HUES48 (cell line): Measurements from ENCODE around the gene MLF2.

ENCODE experiments used
- H3K27ac ChIP-seq: one replicate; pipeline ENCODE4 v1.7.0; 2013; ENCODE audit warnings: low read depth, low read length, inconsistent platforms
- H3K27me3 ChIP-seq: 2 replicates; pipeline ENCODE4 v1.6.1; 2013; ENCODE audit warnings: mild to moderate bottlenecking, low read length; ENCODE audit not compliant: control insufficient read depth, insufficient read depth
- H3K36me3 ChIP-seq: 2 replicates; pipeline ENCODE4 v1.6.1; 2013; ENCODE audit warnings: low read length; ENCODE audit not compliant: control insufficient read depth, insufficient read depth
- H3K4me1 ChIP-seq: 2 replicates; pipeline ENCODE4 v1.6.1; 2013; ENCODE audit warnings: mild to moderate bottlenecking, low read length; ENCODE audit not compliant: control insufficient read depth, insufficient read depth
- H3K4me3 ChIP-seq: 2 replicates; pipeline ENCODE4 v1.5.1; 2013; ENCODE audit warnings: mild to moderate bottlenecking, low read depth, low read length
- H3K9ac ChIP-seq: 2 replicates; pipeline ENCODE4 v1.6.1; 2013; ENCODE audit warnings: mild to moderate bottlenecking, low read depth, low read length, moderate library complexity
- H3K9me3 ChIP-seq: 2 replicates; pipeline ENCODE4 v1.6.1; 2013; ENCODE audit warnings: low read length; ENCODE audit not compliant: control insufficient read depth, insufficient read depth

MLF2 gene

DNA sequence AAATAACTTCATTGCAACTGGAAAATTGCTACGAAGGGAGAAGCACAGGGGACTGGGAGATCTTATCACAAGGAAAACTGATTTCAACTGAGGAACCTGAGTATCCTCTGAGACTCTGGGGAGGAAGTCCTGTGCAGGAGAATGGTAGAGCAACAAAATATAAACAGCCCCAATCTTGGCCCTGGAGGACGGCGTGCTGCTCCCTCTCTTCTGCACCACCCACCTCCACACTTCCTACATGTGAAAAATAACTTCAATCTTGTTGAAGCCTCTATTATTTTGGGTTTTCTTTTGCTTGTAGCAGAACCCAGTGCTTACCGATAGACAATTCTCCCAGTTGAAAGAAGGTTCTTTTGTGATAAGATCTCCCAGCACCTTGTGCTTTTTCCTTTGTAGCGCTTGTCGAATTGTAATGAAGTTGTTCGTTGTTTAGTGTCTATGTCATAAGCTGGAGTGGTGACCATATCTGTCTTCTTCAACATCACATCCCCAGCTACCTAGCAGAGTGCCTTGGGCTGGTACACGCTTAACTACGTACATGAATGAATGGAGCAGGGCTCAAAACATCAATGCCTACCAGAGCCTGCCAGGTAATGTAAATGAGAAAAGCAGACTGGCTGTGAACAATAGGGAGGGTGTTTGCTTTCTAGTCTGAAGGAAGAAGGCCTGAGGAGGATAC, 33.6 kb upstream of the MLF2 start:
- H3K9me3 ChIP-seq: no peaks in the 10 kb centered on the region
- no peaks in the 10 kb centered on the region for H3K36me3 ChIP-seq
- H3K27ac ChIP-seq: peak overlapping the region; percentile 56
- no peak overlapping the region for H3K9ac ChIP-seq
- H3K4me3 ChIP-seq: no peak overlapping the region
- H3K4me1 ChIP-seq: peaks cover 18% of the 10 kb centered on the region
- H3K27me3 ChIP-seq: no peaks in the 10 kb centered on the region

DNA sequence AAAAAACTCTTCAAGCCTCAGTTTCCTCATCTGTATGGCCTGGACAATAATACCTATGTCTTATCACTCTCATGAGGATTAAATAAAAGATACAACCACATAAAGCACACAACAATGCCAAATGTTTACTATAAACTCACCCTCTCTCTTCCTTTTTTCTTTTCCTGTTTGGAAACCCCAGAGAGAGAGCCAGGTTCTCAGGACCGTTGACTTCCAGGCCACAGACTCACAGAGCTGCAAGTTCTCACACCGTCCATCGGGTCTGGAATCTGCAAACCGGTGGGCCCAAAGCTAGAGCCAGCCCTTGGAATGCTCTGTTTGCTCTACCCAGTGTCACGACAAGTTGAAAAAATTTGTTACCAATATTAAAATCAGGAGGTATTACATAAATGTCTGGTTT, 31.8 kb upstream of the MLF2 start:
- Histone ChIP-seq H3K4me1 (peaks cover 17% of the 10 kb centered on the region), H3K9ac (no peak overlapping the region), H3K4me3 (no peak overlapping the region), H3K36me3 (no peaks in the 10 kb centered on the region), H3K27ac (no peak overlapping the region), H3K9me3 (no peaks in the 10 kb centered on the region), H3K27me3 (no peaks in the 10 kb centered on the region)

DNA sequence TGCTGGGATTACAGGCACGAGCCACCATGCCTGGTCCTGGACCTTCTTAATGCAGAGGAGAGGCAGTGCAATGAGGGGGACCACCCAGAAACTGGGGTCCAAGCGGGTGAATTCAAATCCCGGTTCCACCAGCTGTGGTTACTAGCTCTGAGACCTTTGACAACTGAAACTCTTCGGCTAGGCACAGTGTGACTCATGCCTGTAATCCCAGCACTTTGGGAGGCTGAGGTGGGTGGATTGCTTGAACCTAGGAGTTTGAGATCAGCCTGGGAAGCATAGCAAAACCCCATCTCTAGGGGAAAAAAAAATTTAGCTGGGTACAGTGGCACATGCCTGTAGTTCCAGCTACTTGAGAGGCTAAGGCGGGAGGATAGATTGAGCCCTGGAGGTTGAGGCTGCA, 31.4 kb upstream of the MLF2 start:
- H3K9ac ChIP-seq: no peak overlapping the region
- no peak overlapping the region for H3K4me3 ChIP-seq
- no peaks in the 10 kb centered on the region for H3K9me3 ChIP-seq
- no peak overlapping the region for H3K27ac ChIP-seq
- peaks cover 15% of the 10 kb centered on the region for H3K4me1 ChIP-seq
- H3K27me3 ChIP-seq: no peaks in the 10 kb centered on the region
- H3K36me3 ChIP-seq: no peaks in the 10 kb centered on the region

DNA sequence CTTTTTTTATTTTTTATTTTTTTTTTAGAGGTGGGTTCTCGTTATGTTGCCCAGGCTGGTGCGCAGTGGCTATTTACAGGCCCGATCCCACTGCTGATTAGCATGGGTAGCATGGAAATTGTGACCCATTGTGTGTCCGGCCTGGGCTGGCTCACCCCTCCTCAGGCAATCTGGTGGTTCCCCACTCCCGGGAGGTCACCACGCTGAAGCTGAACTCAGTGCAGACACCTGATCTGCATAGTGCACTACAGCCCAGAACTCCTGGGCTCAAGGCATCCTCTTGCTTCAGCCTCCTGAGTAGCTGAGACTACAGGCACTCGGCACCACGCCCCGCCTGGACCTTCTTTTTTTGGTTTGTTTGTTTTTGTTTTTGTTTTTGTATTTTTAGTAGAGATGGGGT, 30.9 kb upstream of the MLF2 start:
- H3K27ac ChIP-seq: no peak overlapping the region
- H3K4me1 ChIP-seq: peaks cover 18% of the 10 kb centered on the region
- H3K9me3 ChIP-seq: no peaks in the 10 kb centered on the region
- no peaks in the 10 kb centered on the region for H3K27me3 ChIP-seq
- H3K36me3 ChIP-seq: no peaks in the 10 kb centered on the region
- no peak overlapping the region for H3K4me3 ChIP-seq
- no peak overlapping the region for H3K9ac ChIP-seq

GRCh38 chr12:6782850-6783566, 30.1 kb upstream of the MLF2 start:
- no peak overlapping the region for H3K27ac ChIP-seq
- H3K4me3 ChIP-seq: no peak overlapping the region
- no peaks in the 10 kb centered on the region for H3K36me3 ChIP-seq
- H3K9ac ChIP-seq: no peak overlapping the region
- no peaks in the 10 kb centered on the region for H3K9me3 ChIP-seq
- peaks cover 5% of the 10 kb centered on the region for H3K27me3 ChIP-seq
- peaks cover 18% of the 10 kb centered on the region for H3K4me1 ChIP-seq

DNA sequence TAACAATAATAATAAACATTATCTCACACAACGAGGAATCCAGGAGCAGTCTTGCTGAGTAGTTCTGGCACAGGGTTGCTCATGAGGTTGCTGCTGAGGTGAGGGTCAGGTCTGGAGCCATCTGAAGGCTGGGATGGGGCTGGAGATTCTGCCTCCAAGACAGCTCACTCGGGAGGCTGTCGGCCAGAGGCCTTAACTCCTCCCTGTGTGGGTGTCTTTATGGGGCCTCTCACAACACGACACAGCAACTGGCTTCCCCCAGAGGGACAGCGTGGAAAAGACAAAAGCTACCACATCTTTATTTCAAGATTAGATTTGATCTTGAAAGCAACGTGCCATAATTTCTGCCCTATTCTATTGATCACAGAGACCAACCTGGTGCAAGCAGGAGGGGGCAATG, 29.2 kb upstream of the MLF2 start:
- no peak overlapping the region for H3K9ac ChIP-seq
- H3K27ac ChIP-seq: no peak overlapping the region
- peaks cover 14% of the 10 kb centered on the region for H3K27me3 ChIP-seq

GRCh38 chr12:6780573-6780972, 27.6 kb upstream of the MLF2 start:
- Histone ChIP-seq H3K27ac (no peak overlapping the region), H3K4me1 (peaks cover 11% of the 10 kb centered on the region; the same call in 1 of the 2 replicates), H3K9ac (no peak overlapping the region), H3K27me3 (peaks cover 30% of the 10 kb centered on the region), H3K4me3 (no peak overlapping the region), H3K36me3 (peaks cover 3% of the 10 kb centered on the region; the same call in 1 of the 2 replicates), H3K9me3 (no peaks in the 10 kb centered on the region)

More for the DNA sequence above, 29.2 kb upstream of the MLF2 start:
- peaks cover 21% of the 10 kb centered on the region for H3K4me1 ChIP-seq
- no peaks in the 10 kb centered on the region for H3K36me3 ChIP-seq
- no peaks in the 10 kb centered on the region for H3K9me3 ChIP-seq
- H3K4me3 ChIP-seq: no peak overlapping the region

DNA sequence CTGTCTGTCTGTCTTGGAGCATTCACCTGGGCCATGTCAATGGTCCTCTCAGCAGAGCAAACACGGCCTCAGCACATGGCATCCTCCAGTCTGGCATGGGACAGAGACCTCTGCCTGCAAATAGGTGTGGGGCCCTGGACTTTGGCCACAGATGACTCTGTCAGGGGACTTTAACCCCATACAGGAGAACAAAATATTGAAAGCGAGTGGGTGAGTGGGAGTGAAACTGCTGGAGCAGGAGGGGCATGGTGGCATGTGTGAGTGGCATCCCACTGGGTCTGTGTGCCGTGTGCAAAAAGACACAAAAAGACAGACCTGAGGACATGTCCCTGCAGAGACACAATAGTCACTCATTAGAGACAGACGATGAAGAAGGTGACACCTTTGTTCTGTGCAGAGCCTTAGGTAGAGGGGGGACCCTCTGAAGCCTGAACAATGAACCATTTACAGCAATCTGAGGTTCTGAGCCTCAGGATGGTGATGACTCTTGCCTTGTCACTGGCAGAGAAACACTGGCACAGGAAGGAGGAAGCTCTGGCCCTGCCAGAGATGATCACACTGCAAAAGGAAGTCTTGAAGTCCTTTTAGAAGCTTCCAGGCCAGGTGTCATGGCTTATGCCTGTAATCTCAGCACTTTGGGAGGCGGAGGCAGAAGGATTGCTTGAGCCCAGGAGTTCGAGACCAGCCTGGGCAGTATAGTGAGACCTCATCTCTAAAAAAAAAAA, 26.9 kb upstream of the MLF2 start:
- Histone ChIP-seq H3K4me1 (peaks cover 11% of the 10 kb centered on the region; the same call in 1 of the 2 replicates), H3K36me3 (peaks cover 3% of the 10 kb centered on the region; the same call in 1 of the 2 replicates), H3K9ac (no peak overlapping the region), H3K27me3 (peaks cover 36% of the 10 kb centered on the region), H3K9me3 (no peaks in the 10 kb centered on the region), H3K27ac (no peak overlapping the region), H3K4me3 (no peak overlapping the region)

DNA sequence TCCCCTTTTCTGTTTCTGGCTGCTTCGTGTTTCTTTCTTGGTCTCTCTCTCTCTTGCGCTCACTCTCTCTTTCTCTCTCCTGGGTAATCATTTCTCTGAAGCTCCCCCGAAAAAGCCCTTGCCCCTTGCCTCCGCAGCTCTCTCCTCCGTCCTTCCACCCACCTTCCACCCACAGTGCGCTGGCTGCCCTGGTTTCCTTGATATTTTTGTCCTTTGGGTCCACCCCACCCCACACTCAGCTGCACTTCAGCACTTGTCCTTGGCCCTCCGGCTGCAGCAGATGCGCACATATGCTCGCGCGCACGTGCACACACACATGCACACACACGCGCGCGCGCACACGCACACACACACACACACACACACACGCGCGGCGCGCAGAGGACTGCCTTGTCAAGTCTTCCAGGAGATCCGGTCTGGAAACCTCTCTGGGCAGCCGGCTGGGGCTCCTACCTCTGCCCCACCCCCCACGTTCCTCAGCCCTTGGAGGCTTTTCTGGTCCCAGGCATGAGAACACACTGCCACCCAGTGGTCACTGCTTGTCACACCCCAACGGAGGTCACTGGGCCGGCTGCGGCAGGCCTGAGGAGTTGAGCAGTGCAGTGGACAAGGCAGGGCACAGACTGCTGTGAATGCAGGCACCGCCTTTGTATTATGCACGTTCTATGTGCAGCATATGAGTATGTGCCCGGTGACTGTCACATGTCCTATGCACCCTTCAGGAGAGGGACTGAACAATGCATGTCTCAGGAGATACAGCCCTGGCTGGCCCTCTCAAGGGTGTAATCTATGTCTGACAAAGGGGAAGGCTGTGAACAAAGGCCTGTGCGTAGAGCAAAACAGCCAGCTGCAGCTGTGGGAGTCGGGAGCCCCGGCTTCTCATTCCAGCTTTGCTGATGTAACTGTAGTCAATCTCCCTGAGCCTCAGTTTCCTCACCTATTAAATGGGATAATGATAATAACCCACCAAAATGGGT, 25.9 kb upstream of the MLF2 start:
- Histone ChIP-seq H3K27ac (peak overlapping the region; percentile 16), H3K9ac (no peak overlapping the region; the same call in 1 of the 2 replicates), H3K27me3 (peaks cover 46% of the 10 kb centered on the region), H3K4me3 (peak overlapping the region; percentile 64), H3K4me1 (peaks cover 11% of the 10 kb centered on the region), H3K36me3 (peaks cover 3% of the 10 kb centered on the region; the same call in 1 of the 2 replicates), H3K9me3 (no peaks in the 10 kb centered on the region)

GRCh38 chr12:6778217-6778573, 25.3 kb upstream of the MLF2 start:
- Histone ChIP-seq H3K27me3 (peaks cover 53% of the 10 kb centered on the region), H3K4me1 (peaks cover 12% of the 10 kb centered on the region), H3K27ac (no peak overlapping the region), H3K36me3 (peaks cover 3% of the 10 kb centered on the region; the same call in 1 of the 2 replicates), H3K9me3 (no peaks in the 10 kb centered on the region), H3K4me3 (peak overlapping the region; percentile 64), H3K9ac (no peak overlapping the region)
